Chondrocyte (in vitro differentiated cells): ENCODE data around the gene GABRR1. TPM values are rescaled to one million over a fixed set of nuclear protein-coding genes. Genes with fewer than 3 reads are reported as not detected.

Experiments used
- DNase-seq: peaks from one replicate; pipeline ENCODE4 v3.0.0; 2021; ENCODE audit warnings: mixed read lengths, low spot score
- H3K27ac Mint-ChIP-seq: one replicate; pipeline ENCODE4 v1.8.0; 2021; ENCODE audit warnings: mild to moderate bottlenecking, moderate library complexity, mixed read lengths; ENCODE audit not compliant: unreplicated experiment
- H3K27me3 Mint-ChIP-seq: 2 replicates; pipeline ENCODE4 v1.8.0; 2021; ENCODE audit warnings: low read depth, mixed read lengths
- H3K36me3 Mint-ChIP-seq: 2 replicates; pipeline ENCODE4 v1.8.0; 2021; ENCODE audit warnings: low read depth, mixed read lengths
- H3K4me1 Mint-ChIP-seq: 2 replicates; pipeline ENCODE4 v1.8.0; 2021; ENCODE audit warnings: low read depth, mild to moderate bottlenecking, mixed read lengths
- H3K4me3 Mint-ChIP-seq: one replicate; pipeline ENCODE4 v1.8.0; 2021; ENCODE audit warnings: mild to moderate bottlenecking, moderate library complexity, mixed read lengths; ENCODE audit not compliant: unreplicated experiment
- H3K9me3 Mint-ChIP-seq: 2 replicates; pipeline ENCODE4 v1.8.0; 2021; ENCODE audit warnings: low read depth, mixed read lengths
- CTCF ChIP-seq: fragments of 200-600 bp; sonication (generic); IDR thresholded peaks from 2 replicates; pipeline ENCODE4 v1.5.0; 2021; ENCODE audit warnings: antibody characterized with exemption, mild to moderate bottlenecking, moderate library complexity
- total RNA-seq: library from RNA; stranded (reverse); gene quantifications from 3 replicates; pipeline ENCODE4 v1.2.1, GENCODE V29; 2021

The GABRR1 gene
- total RNA-seq, 1 donor from 2014 or later, result not detected

- Mint-ChIP-seq H3K27ac (no peak overlapping the region), H3K4me1 (no peaks in the 10 kb centered on the region), H3K4me3 (no peak overlapping the region), H3K9me3 (no peaks in the 10 kb centered on the region), H3K36me3 (no peaks in the 10 kb centered on the region), H3K27me3 (no peaks in the 10 kb centered on the region)
- no peak for TF ChIP-seq CTCF
- DNase-seq, result no peak
These were observed 40.6 kb upstream of the GABRR1 start for GRCh38 chr6:89257781-89258180.

GRCh38 chr6:89257346-89257745 lies 40.2 kb upstream of the GABRR1 start:
- Mint-ChIP-seq H3K4me3 (no peak overlapping the region), H3K36me3 (no peaks in the 10 kb centered on the region), H3K4me1 (no peaks in the 10 kb centered on the region), H3K27me3 (no peaks in the 10 kb centered on the region), H3K9me3 (no peaks in the 10 kb centered on the region), H3K27ac (no peak overlapping the region)
- no peak for DNase-seq
- no peak for TF ChIP-seq CTCF

- DNase-seq, result no peak
- Mint-ChIP-seq H3K4me1 (no peaks in the 10 kb centered on the region), H3K9me3 (no peaks in the 10 kb centered on the region), H3K36me3 (no peaks in the 10 kb centered on the region), H3K27ac (no peak overlapping the region), H3K27me3 (peaks cover 8% of the 10 kb centered on the region), H3K4me3 (no peak overlapping the region)
- no peak for TF ChIP-seq CTCF
These were observed 38.3 kb upstream of the GABRR1 start for GRCh38 chr6:89255417-89255816.

GRCh38 chr6:89254569-89254968 lies 37.4 kb upstream of the GABRR1 start:
- Mint-ChIP-seq H3K27ac (no peak overlapping the region), H3K4me3 (no peak overlapping the region), H3K9me3 (no peaks in the 10 kb centered on the region), H3K36me3 (no peaks in the 10 kb centered on the region), H3K4me1 (no peaks in the 10 kb centered on the region), H3K27me3 (peaks cover 13% of the 10 kb centered on the region)
- no peak for TF ChIP-seq CTCF
- DNase-seq, result no peak

- DNase-seq, result no peak
- Mint-ChIP-seq H3K27ac (no peak overlapping the region), H3K4me3 (no peak overlapping the region)
These were observed 35.7 kb upstream of the GABRR1 start for GRCh38 chr6:89252907-89253306.

More at GRCh38 chr6:89252907-89253306, 35.7 kb upstream of the GABRR1 start:
- H3K27me3 Mint-ChIP-seq, result peaks cover 18% of the 10 kb centered on the region
- H3K4me1 Mint-ChIP-seq, result no peaks in the 10 kb centered on the region
- no peak for TF ChIP-seq CTCF
- no peaks in the 10 kb centered on the region for H3K9me3 Mint-ChIP-seq
- H3K36me3 Mint-ChIP-seq, result no peaks in the 10 kb centered on the region
